ENCODE results near the gene ARHGAP8. TPM values are rescaled to one million over a fixed set of nuclear protein-coding genes. Genes with fewer than 3 reads are reported as not detected.
A peak's percentile ranks its signal among the peaks of the same experiment; 100 is the strongest.

ARHGAP8 gene
- polyA plus RNA-seq, 2 of the 4 experiments (the other 2 are of a cell fraction) = 1.2 to 3.8 TPM

- H3K27ac ChIP-seq = no peak overlapping the region
- no peaks in the 10 kb centered on the region for H3K9me3 ChIP-seq
- H3K4me1 ChIP-seq = peaks cover 5% of the 10 kb centered on the region; the same call in 1 of the 3 replicates
- no peak overlapping the region for H3K4me2 ChIP-seq
- no peak overlapping the region for H3K4me3 ChIP-seq
- ChIA-PET POLR2A (no interaction called here), CTCF (no interaction called here)
- WGBS (ENCODE audit: missing lambda C conversion rate) = 87% methylated on average over 7 of the region's 7 CpGs
- TF ChIP-seq MAX (IDR thresholded peaks at IDR 0.05) = no peak
- no peak for TF ChIP-seq CHD4 (IDR thresholded peaks at IDR 0.05; ENCODE audit: borderline replicate concordance)
- no peak for TF ChIP-seq HDAC2 (IDR thresholded peaks at IDR 0.05)
- no peak for TF ChIP-seq HMGXB4 (CRISPR knock-in tag; IDR thresholded peaks at IDR 0.05; ENCODE audit: borderline replicate concordance)
- FAIRE-seq (no peak), DNase-seq (ENCODE audit: low read depth in 1 of 2, low spot score in 1 of 2) (no peak), ATAC-seq (no peak)
Measured at GRCh38 chr22:44748524-44748923, 3.9 kb upstream of the ARHGAP8 start.

- CTCF ChIA-PET = interaction anchor here (1.3 kb wide), 1 partner anchor 14 kb away, joined by 3 read pairs; no protein-coding TSS in a partner anchor
- POLR2A ChIA-PET = no interaction called here
- DNase-seq (ENCODE audit: low read depth in 1 of 2, low spot score in 1 of 2) (no peak), ATAC-seq (no peak), FAIRE-seq (no peak)
- Histone ChIP-seq H3K4me3 (no peak overlapping the region), H3K27ac (no peak overlapping the region), H3K9me3 (no peaks in the 10 kb centered on the region), H3K4me1 (peaks cover 5% of the 10 kb centered on the region; the same call in 1 of the 3 replicates), H3K4me2 (no peak overlapping the region)
- TF ChIP-seq CHD2 (IDR thresholded peaks at IDR 0.05; ENCODE audit: low read length, partially characterized antibody) = no peak
- no peak for TF ChIP-seq RARB (CRISPR knock-in tag; IDR thresholded peaks at IDR 0.05)
- no peak for TF ChIP-seq MAZ (IDR thresholded peaks at IDR 0.05; ENCODE audit: borderline replicate concordance, low read depth, low read length)
- no peak for TF ChIP-seq PHF8 (IDR thresholded peaks at IDR 0.05; ENCODE audit: borderline replicate concordance, low read depth)
- TF ChIP-seq ZNF302 (CRISPR knock-in tag; IDR thresholded peaks at IDR 0.05) = no peak
- 87% methylated on average over 1 of the region's 1 CpG for WGBS (ENCODE audit: missing lambda C conversion rate)
Measured at GRCh38 chr22:44750481-44750880, 1.9 kb upstream of the ARHGAP8 start.

- 86% methylated on average over 27 of the region's 29 CpGs for WGBS (ENCODE audit: missing lambda C conversion rate)
- FAIRE-seq = no peak
- Histone ChIP-seq H3K27ac (peak overlapping the region in 1 of 2 experiments; percentile 90; a peak in 3 of 6 replicates), H3K4me1 (peaks cover under 1% of the 10 kb centered on the region; the same call in 2 of the 3 replicates), H3K4me2 (peak overlapping the region; percentile 93), H3K4me3 (peak overlapping the region; percentile 54), H3K9me3 (no peaks in the 10 kb centered on the region)
- no peak for ATAC-seq
- CTCF ChIA-PET = interaction anchor here (0.7 to 2.1 kb wide), 2 partner anchors 12 to 18 kb away, joined by 3 to 9 read pairs; no protein-coding TSS in a partner anchor
- no peak for DNase-seq (ENCODE audit: low read depth in 1 of 2, low spot score in 1 of 2)
- POLR2A ChIA-PET = no interaction called here
- TF ChIP-seq RFX5 (IDR thresholded peaks at IDR 0.05) (no peak), RAD21 (conservative IDR thresholded peaks at IDR 0.05 in 1 of 2, IDR thresholded peaks at IDR 0.05 in 1 of 2) (no peak), ZSCAN20 (CRISPR knock-in tag; IDR thresholded peaks at IDR 0.05) (no peak), ATOH8 (CRISPR knock-in tag; IDR thresholded peaks at IDR 0.05; ENCODE audit: low read depth) (no peak), RARB (CRISPR knock-in tag; IDR thresholded peaks at IDR 0.05) (no peak), BHLHE40 (IDR thresholded peaks at IDR 0.05; ENCODE audit: low read depth, low read length) (no peak), PHF8 (IDR thresholded peaks at IDR 0.05; ENCODE audit: borderline replicate concordance, low read depth) (no peak), ZNF302 (CRISPR knock-in tag; IDR thresholded peaks at IDR 0.05) (no peak), REST (IDR thresholded peaks at IDR 0.05) (no peak), ZC3H11A (IDR thresholded peaks at IDR 0.05) (no peak)
Measured at GRCh38 chr22:44753189-44754042, 1.0 kb downstream of the ARHGAP8 start.

Data from A549 (cell line).